Endothelial cell of umbilical vein (primary cell): Measurements from ENCODE around the gene VTI1A. TPM values are rescaled to one million over a fixed set of nuclear protein-coding genes. Genes with fewer than 3 reads are reported as not detected.

Experiments
- BruUV-seq: library from RNA; stranded (reverse); fragments of 400-500 nt; replicated peaks from 2 replicates; lab custom pipeline; 2021; lab: Mats Ljungman, UMichigan
- CTCF ChIA-PET: fragments of 300-600, 350-600 bp; sonication (Branson Sonifier 250); formaldehyde crosslinking; loops from one replicate; lab custom pipeline; 2021; ENCODE audit warnings: antibody characterized with exemption, inconsistent platforms; lab: Charles Lee
- POLR2A ChIA-PET: fragments of 300-600, 350-600 bp; sonication (Branson Sonifier 250); formaldehyde crosslinking; loops from one replicate; lab custom pipeline; 2021; ENCODE audit warnings: antibody characterized with exemption, inconsistent platforms; lab: Charles Lee
- DNase-seq: peaks from one replicate; pipeline ENCODE4 v3.0.0-alpha.2; 2011; ENCODE audit warnings: low read depth, low spot score
- FAIRE-seq: peaks from 2 replicates; lab custom pipeline; 2011; peaks lifted over from hg19 to GRCh38; lab: Jason Lieb, UNC
- H2AFZ ChIP-seq: 2 replicates; pipeline ENCODE4 v1.6.0; 2012; ENCODE audit warnings: low read depth, low read length, control low read depth, inconsistent platforms
- H3K27ac ChIP-seq: 2 replicates; pipeline ENCODE4 v1.5.1; 2011; ENCODE audit warnings: low read depth, mild to moderate bottlenecking, control low read depth, low read length, moderate library complexity; ENCODE audit not compliant: insufficient read depth
- H3K27me3 ChIP-seq, 2 experiments: 2 replicates each; pipeline versions ENCODE4 v1.6.0 to v1.6.1; 2011; ENCODE audit warnings: low read length in 2 of 2, mixed read lengths in 1 of 2; ENCODE audit not compliant: control insufficient read depth in 2 of 2, insufficient read depth in 2 of 2
- H3K36me3 ChIP-seq, 2 experiments: 2 replicates in 1 of 2; 3 replicates in 1 of 2; pipeline ENCODE4 v1.5.1; 2011; ENCODE audit warnings: low read length in 2 of 2, mild to moderate bottlenecking in 1 of 2, moderate library complexity in 1 of 2; ENCODE audit not compliant: control insufficient read depth in 2 of 2, insufficient read depth in 2 of 2; ENCODE audit errors: extremely low read depth in 1 of 2
- H3K4me1 ChIP-seq: 3 replicates; pipeline ENCODE4 v1.5.1; 2011; ENCODE audit warnings: mild to moderate bottlenecking, low read length; ENCODE audit not compliant: control insufficient read depth, insufficient read depth; ENCODE audit errors: extremely low read depth
- H3K4me2 ChIP-seq: 2 replicates; pipeline ENCODE4 v1.6.1; 2011; ENCODE audit warnings: low read length, control low read depth, mixed read lengths; ENCODE audit not compliant: insufficient read depth
- H3K4me3 ChIP-seq, 3 experiments: fragments of 200-600 bp in 1 of 3; sonication (generic), shearing (Covaris generic) in 1 of 3; replicated peaks in 1 of 3; 2 replicates each; pipeline ENCODE4 v1.5.1; 2011 to 2016; ENCODE audit warnings: control low read depth in 3 of 3, low read length in 3 of 3, mild to moderate bottlenecking in 2 of 3, inconsistent platforms in 1 of 3, low read depth in 1 of 3, moderate library complexity in 1 of 3; ENCODE audit not compliant: insufficient read depth in 1 of 3
- H3K79me2 ChIP-seq: 2 replicates; pipeline ENCODE4 v1.6.0; 2012; ENCODE audit warnings: low read length, inconsistent platforms; ENCODE audit not compliant: control insufficient read depth, insufficient read depth
- H3K9ac ChIP-seq: replicated peaks from 2 replicates; pipeline ENCODE3; 2011; ENCODE audit warnings: low read length, control low read depth; ENCODE audit not compliant: insufficient read depth; ENCODE audit errors: extremely low read depth
- H3K9me1 ChIP-seq: replicated peaks from 3 replicates; pipeline ENCODE4 v1.6.0; 2011; ENCODE audit warnings: mild to moderate bottlenecking, low read length; ENCODE audit not compliant: control insufficient read depth, insufficient read depth; ENCODE audit errors: extremely low read depth
- H3K9me3 ChIP-seq: replicated peaks from 2 replicates; pipeline ENCODE4 v1.5.1; 2012; ENCODE audit warnings: low read length, inconsistent platforms; ENCODE audit not compliant: control insufficient read depth, insufficient read depth
- H4K20me1 ChIP-seq: replicated peaks from 2 replicates; pipeline ENCODE3; 2011; ENCODE audit warnings: mild to moderate bottlenecking, low read length; ENCODE audit not compliant: control insufficient read depth, insufficient read depth; ENCODE audit errors: extremely low read depth
- CTCF ChIP-seq, 2 donors: IDR thresholded peaks; 1 replicate in 1 of 2; 2 replicates in 1 of 2; pipeline ENCODE4 v1.5.1; 2011; ENCODE audit warnings: low read length in 2 of 2, mild to moderate bottlenecking in 2 of 2, moderate library complexity in 2 of 2, control low read depth in 1 of 2, inconsistent platforms in 1 of 2, low read depth in 1 of 2; ENCODE audit not compliant: insufficient read depth in 1 of 2; ENCODE audit errors: extremely low read depth in 1 of 2
- EZH2 ChIP-seq: IDR thresholded peaks from 2 replicates; pipeline ENCODE4 v1.6.1; 2012; ENCODE audit warnings: borderline replicate concordance, low read depth, mild to moderate bottlenecking, moderate library complexity, low read length, inconsistent platforms; ENCODE audit not compliant: severe bottlenecking
- FOS ChIP-seq: IDR thresholded peaks from 2 replicates; pipeline ENCODE4 v1.6.1; 2011; ENCODE audit warnings: mild to moderate bottlenecking, low read length, moderate library complexity, borderline replicate concordance; ENCODE audit not compliant: insufficient read depth
- GATA2 ChIP-seq: IDR thresholded peaks from 2 replicates; pipeline ENCODE4 v1.7.0; 2011; ENCODE audit warnings: low read depth, mild to moderate bottlenecking, moderate library complexity, mixed read lengths, low read length; ENCODE audit not compliant: insufficient read length, insufficient read depth
- JUN ChIP-seq: IDR thresholded peaks from 2 replicates; pipeline ENCODE4 v1.6.1; 2011; ENCODE audit warnings: borderline replicate concordance, low read depth; ENCODE audit not compliant: insufficient read length, insufficient read depth
- MAX ChIP-seq: IDR thresholded peaks from 2 replicates; pipeline ENCODE4 v1.6.1; 2011; ENCODE audit not compliant: insufficient read depth, insufficient read length
- MYC ChIP-seq: IDR thresholded peaks from one replicate; pipeline ENCODE4 v1.6.1; 2011; ENCODE audit warnings: mild to moderate bottlenecking, low read depth, low read length
- POLR2A ChIP-seq: IDR thresholded peaks from 2 replicates; pipeline ENCODE4 v1.6.1; 2012; ENCODE audit warnings: low read depth, mild to moderate bottlenecking, control low read depth, low read length
- POLR2AphosphoS5 ChIP-seq: IDR thresholded peaks from 2 replicates; pipeline ENCODE4 v1.6.1; 2012; ENCODE audit warnings: low read depth, mild to moderate bottlenecking, control low read depth, low read length, moderate library complexity; ENCODE audit not compliant: insufficient read depth
- dilution Hi-C: fragments of 300-500 bp; cut with MboI; formaldehyde crosslinking; loops from one replicate; pipeline ENCODE4 v1.15.0; 2019; ENCODE audit warnings: low sequenced_read_pairs; ENCODE audit not compliant: extremely low pct_ligation_motif_present
- intact Hi-C: fragments of 100-400 bp; cut with micrococcal nuclease; formaldehyde crosslinking; loops from one replicate; pipeline ENCODE4 v1.10.0; 2022
- polyA plus RNA-seq, 4 experiments: library from polyadenylated mRNA; depleted of rRNA in 3 of 4; stranded (reverse) in 3 of 4; unstranded in 1 of 4; fragments of >200 nt; gene quantifications; 2 replicates each; pipeline versions ENCODE4 v1.2.1 to v1.2.3, GENCODE V29; 2011 to 2012; ENCODE audit warnings: missing spikeins in 1 of 4
- total RNA-seq: library from RNA; stranded (reverse); gene quantifications from 2 replicates; pipeline ENCODE4 v1.2.3, GENCODE V29; 2021

Gene VTI1A
- total and polyA plus RNA-seq, 2 donors (not counting 3 experiments of a cell fraction or from before 2014, with no cell fraction given) = 10.8 to 35.6 TPM

GRCh38 chr10:112805701-112806100 lies 358.7 kb downstream of the VTI1A start:
- Histone ChIP-seq H3K79me2 (no peaks in the 10 kb centered on the region), H3K4me1 (no peaks in the 10 kb centered on the region), H3K9ac (no peak overlapping the region), H3K4me2 (no peak overlapping the region), H3K27ac (no peak overlapping the region), H3K36me3 (no peaks in the 10 kb centered on the region), H3K4me3 (no peak overlapping the region), H3K9me3 (no peaks in the 10 kb centered on the region), H3K27me3 (no peaks in the 10 kb centered on the region), H4K20me1 (no peaks in the 10 kb centered on the region), H3K9me1 (no peaks in the 10 kb centered on the region), H2AFZ (no peak overlapping the region)
- DNase-seq = no peak
- FAIRE-seq = no peak
- dilution Hi-C loops (no loop called here), intact Hi-C loops (no loop called here)
- ChIA-PET CTCF (no interaction called here), POLR2A (no interaction called here)
- TF ChIP-seq POLR2AphosphoS5 (no peak), CTCF (IDR thresholded peaks at IDR 0.05; ENCODE audit: extremely low read depth in 1 of 2, insufficient read depth in 1 of 2, low read depth in 1 of 2, low read length in 2 of 2) (no peak), MAX (no peak), JUN (no peak)
- BruUV-seq = no TSS peak

GRCh38 chr10:112807013-112807412 lies 360.0 kb downstream of the VTI1A start:
- Histone ChIP-seq H3K9ac (no peak overlapping the region), H4K20me1 (no peaks in the 10 kb centered on the region), H3K4me2 (no peak overlapping the region), H3K36me3 (no peaks in the 10 kb centered on the region), H3K79me2 (no peaks in the 10 kb centered on the region), H3K9me1 (no peaks in the 10 kb centered on the region), H3K27me3 (no peaks in the 10 kb centered on the region), H2AFZ (no peak overlapping the region), H3K27ac (no peak overlapping the region), H3K4me3 (no peak overlapping the region), H3K4me1 (no peaks in the 10 kb centered on the region), H3K9me3 (no peaks in the 10 kb centered on the region)
- no peak for TF ChIP-seq EZH2
- no peak for TF ChIP-seq FOS
- TF ChIP-seq POLR2AphosphoS5 = no peak
- TF ChIP-seq MAX = no peak
- TF ChIP-seq POLR2A = no peak
- no peak for TF ChIP-seq CTCF (IDR thresholded peaks at IDR 0.05; ENCODE audit: extremely low read depth in 1 of 2, insufficient read depth in 1 of 2, low read depth in 1 of 2, low read length in 2 of 2)
- TF ChIP-seq JUN = no peak
- TF ChIP-seq MYC = no peak
- TF ChIP-seq GATA2 = no peak
- BruUV-seq = no TSS peak
- intact Hi-C loops (no loop called here), dilution Hi-C loops (no loop called here)
- no peak for FAIRE-seq
- DNase-seq = no peak
- ChIA-PET POLR2A (no interaction called here), CTCF (no interaction called here)
